Jurkat, Clone E6-1 (cell line): Measurements from ENCODE around the gene TFF2.

Experiments used
- DNase-seq: peaks from one replicate; pipeline ENCODE4 v3.0.0-alpha.2; 2011; ENCODE audit warnings: low read depth, low spot score
- H3K4me3 ChIP-seq: 2 replicates; pipeline ENCODE4 v1.5.1; 2011; ENCODE audit warnings: mild to moderate bottlenecking, low read length, control low read depth, moderate library complexity

TFF2 gene

GRCh38 chr21:42385619-42386018 is 34.8 kb upstream of the TFF2 start:
- DNase-seq: no peak
- no peak overlapping the region for H3K4me3 ChIP-seq

- no peak overlapping the region for H3K4me3 ChIP-seq
- DNase-seq: no peak
Observed at GRCh38 chr21:42384989-42385388, 34.2 kb upstream of the TFF2 start.

GRCh38 chr21:42384156-42384945 is 33.6 kb upstream of the TFF2 start:
- no peak overlapping the region for H3K4me3 ChIP-seq
- no peak for DNase-seq

GRCh38 chr21:42383331-42383730 is 32.5 kb upstream of the TFF2 start:
- DNase-seq: no peak
- H3K4me3 ChIP-seq: no peak overlapping the region

- no peak for DNase-seq
- H3K4me3 ChIP-seq: no peak overlapping the region
Observed at GRCh38 chr21:42382915-42383314, 32.1 kb upstream of the TFF2 start.

GRCh38 chr21:42381347-42381984 is 30.7 kb upstream of the TFF2 start:
- peak; percentile 69 for DNase-seq

GRCh38 chr21:42379426-42380215 is 28.8 kb upstream of the TFF2 start:
- DNase-seq: no peak
- H3K4me3 ChIP-seq: no peak overlapping the region

More at GRCh38 chr21:42381347-42381984, 30.7 kb upstream of the TFF2 start:
- no peak overlapping the region for H3K4me3 ChIP-seq

- no peak for DNase-seq
- H3K4me3 ChIP-seq: no peak overlapping the region
Observed at GRCh38 chr21:42378418-42378817, 27.6 kb upstream of the TFF2 start.

- no peak for DNase-seq
- H3K4me3 ChIP-seq: no peak overlapping the region
Observed at GRCh38 chr21:42377951-42378340, 27.2 kb upstream of the TFF2 start.

GRCh38 chr21:42377211-42377950 is 26.6 kb upstream of the TFF2 start:
- no peak overlapping the region for H3K4me3 ChIP-seq
- DNase-seq: no peak

GRCh38 chr21:42376338-42376982 is 25.7 kb upstream of the TFF2 start:
- no peak for DNase-seq
- H3K4me3 ChIP-seq: no peak overlapping the region

GRCh38 chr21:42375966-42376337 is 25.2 kb upstream of the TFF2 start:
- no peak for DNase-seq
- no peak overlapping the region for H3K4me3 ChIP-seq

- no peak overlapping the region for H3K4me3 ChIP-seq
- DNase-seq: no peak
Observed at GRCh38 chr21:42375506-42375905, 24.7 kb upstream of the TFF2 start.

GRCh38 chr21:42374864-42375499 is 24.2 kb upstream of the TFF2 start:
- DNase-seq: peak; percentile 33
- H3K4me3 ChIP-seq: no peak overlapping the region

GRCh38 chr21:42374457-42374856 is 23.7 kb upstream of the TFF2 start:
- no peak for DNase-seq

GRCh38 chr21:42373908-42374455 is 23.2 kb upstream of the TFF2 start:
- DNase-seq: no peak
- no peak overlapping the region for H3K4me3 ChIP-seq

More at GRCh38 chr21:42374457-42374856, 23.7 kb upstream of the TFF2 start:
- H3K4me3 ChIP-seq: no peak overlapping the region

GRCh38 chr21:42373196-42373907 is 22.6 kb upstream of the TFF2 start:
- H3K4me3 ChIP-seq: no peak overlapping the region
- DNase-seq: no peak
